Right lung (tissue), 10 donors: ENCODE data around the gene FZD10. TPM values are rescaled to one million over a fixed set of nuclear protein-coding genes. Genes with fewer than 3 reads are reported as not detected.
A peak's percentile ranks its signal among the peaks of the same experiment; 100 is the strongest.

Experiments used
- DNase-seq, 2 donors: peaks; one replicate each; pipeline ENCODE4 v3.0.0-alpha.2; 2013
- long read RNA-seq, 8 donors: transcript quantifications; one replicate each; lab custom pipeline, GENCODE V29; 2026
- polyA plus RNA-seq, 5 donors: library from polyadenylated mRNA; unstranded; fragments of 120-200 nt; gene quantifications; one replicate each; pipeline versions ENCODE4 v1.2.1 to v1.2.3, GENCODE V29; 2013; ENCODE audit warnings: inconsistent platforms in 1 of 5, low replicate concordance in 1 of 5; ENCODE audit not compliant: insufficient read length in 5 of 5, insufficient read depth in 1 of 5

Gene FZD10, protein sequence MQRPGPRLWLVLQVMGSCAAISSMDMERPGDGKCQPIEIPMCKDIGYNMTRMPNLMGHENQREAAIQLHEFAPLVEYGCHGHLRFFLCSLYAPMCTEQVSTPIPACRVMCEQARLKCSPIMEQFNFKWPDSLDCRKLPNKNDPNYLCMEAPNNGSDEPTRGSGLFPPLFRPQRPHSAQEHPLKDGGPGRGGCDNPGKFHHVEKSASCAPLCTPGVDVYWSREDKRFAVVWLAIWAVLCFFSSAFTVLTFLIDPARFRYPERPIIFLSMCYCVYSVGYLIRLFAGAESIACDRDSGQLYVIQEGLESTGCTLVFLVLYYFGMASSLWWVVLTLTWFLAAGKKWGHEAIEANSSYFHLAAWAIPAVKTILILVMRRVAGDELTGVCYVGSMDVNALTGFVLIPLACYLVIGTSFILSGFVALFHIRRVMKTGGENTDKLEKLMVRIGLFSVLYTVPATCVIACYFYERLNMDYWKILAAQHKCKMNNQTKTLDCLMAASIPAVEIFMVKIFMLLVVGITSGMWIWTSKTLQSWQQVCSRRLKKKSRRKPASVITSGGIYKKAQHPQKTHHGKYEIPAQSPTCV
- 1 to 10 TPM in 1 of 5 donors, under 1 TPM in 4; 0.39 to 1.4 (median 0.84) TPM for polyA plus RNA-seq
- long read RNA-seq, donor 1, transcript FZD10-202 (1 exons, 3,282 nt): major isoform, 6 of 6 reads
- long read RNA-seq, donor 1, partial matches to known transcripts: 0 of 6 reads
- long read RNA-seq, donor 1, other reads (novel, unspliced or antisense): 0 of 6 reads
- long read RNA-seq, donor 2, partial matches to known transcripts: 0 of 1 reads
- long read RNA-seq, donor 2, other reads (novel, unspliced or antisense): 0 of 1 reads
- long read RNA-seq, donor 3, partial matches to known transcripts: 0 of 2 reads
- long read RNA-seq, donor 3, other reads (novel, unspliced or antisense): 0 of 2 reads
- long read RNA-seq, donor 4: 0 reads
- long read RNA-seq, donor 5, partial matches to known transcripts: 0 of 2 reads
- long read RNA-seq, donor 5, other reads (novel, unspliced or antisense): 0 of 2 reads
- long read RNA-seq, donor 6, transcript FZD10-202 (1 exons, 3,282 nt): major isoform, 5 of 5 reads
- long read RNA-seq, donor 6, partial matches to known transcripts: 0 of 5 reads
- long read RNA-seq, donor 6, other reads (novel, unspliced or antisense): 0 of 5 reads
- long read RNA-seq, donor 7: 0 reads
- long read RNA-seq, donor 8, partial matches to known transcripts: 0 of 2 reads
- long read RNA-seq, donor 8, other reads (novel, unspliced or antisense): 0 of 2 reads

DNA sequence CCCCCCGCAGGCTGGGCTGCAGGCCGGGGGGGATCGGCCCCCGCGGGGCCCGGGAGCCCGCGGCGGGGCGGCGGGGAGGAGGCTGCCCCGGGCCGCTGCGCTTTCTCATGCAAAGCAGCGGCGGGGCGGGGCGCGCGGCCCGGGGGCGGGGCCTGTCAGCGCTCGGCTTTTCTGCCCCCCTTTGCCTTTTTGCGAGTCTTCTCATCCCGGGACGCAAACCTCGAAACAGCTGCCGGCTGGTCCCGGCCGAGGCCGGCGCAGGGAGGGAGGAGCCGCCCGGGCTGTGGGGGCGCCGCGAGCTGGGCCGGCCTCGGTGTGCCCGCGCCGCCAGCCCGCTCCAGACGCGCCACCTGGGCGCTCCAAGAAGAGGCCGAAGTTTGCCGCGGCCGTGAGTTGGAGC lies at the start of gene FZD10:
TSS of gene FZD10 (plus strand) at position 198 of the 400 bp plus-strand sequence. CDS start 479 bp downstream, outside the sequence.
- peak; percentile 36 to 48 for DNase-seq

DNA sequence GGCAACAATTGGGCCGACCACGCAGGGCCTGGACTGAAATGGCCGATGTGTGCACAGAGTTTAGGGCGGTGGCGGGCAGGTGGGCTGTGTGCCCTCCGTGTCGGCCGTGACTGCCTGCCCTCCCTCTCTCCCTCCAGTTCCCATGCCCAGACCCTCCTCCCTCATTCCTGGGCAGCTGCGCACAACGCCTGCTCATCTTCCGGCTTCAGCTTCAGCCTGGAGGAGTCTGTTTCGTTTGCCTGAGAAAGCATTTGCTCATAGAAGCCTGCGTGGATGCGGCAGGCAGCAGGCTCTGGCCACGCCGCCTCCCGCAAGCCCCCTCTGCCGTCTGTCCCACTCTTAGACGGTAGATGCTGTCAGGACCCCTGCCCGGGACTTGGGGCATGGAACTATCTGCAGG lies 47.3 kb upstream of the FZD10 start:
- no peak for DNase-seq

DNA sequence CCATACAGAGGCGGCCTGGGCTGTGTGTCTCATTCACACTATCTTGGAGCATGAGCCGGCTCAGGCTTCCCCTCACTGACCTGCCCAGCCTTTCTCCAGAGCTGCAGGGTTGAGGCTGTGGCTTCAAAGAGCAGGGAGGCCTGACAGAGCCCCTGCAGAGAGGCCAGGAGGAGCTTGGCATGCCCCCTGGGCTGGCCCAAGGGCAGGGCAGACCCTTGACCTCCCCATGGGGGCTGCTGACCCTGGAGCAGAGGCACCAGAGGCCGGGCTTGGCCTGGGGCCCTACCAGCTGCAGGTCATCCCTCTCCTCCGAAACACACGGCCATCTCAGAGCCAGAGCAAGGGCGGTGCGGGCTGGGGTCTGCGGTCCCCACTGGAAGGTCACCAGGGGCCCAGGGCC lies 46.6 kb upstream of the FZD10 start:
- no peak for DNase-seq

DNA sequence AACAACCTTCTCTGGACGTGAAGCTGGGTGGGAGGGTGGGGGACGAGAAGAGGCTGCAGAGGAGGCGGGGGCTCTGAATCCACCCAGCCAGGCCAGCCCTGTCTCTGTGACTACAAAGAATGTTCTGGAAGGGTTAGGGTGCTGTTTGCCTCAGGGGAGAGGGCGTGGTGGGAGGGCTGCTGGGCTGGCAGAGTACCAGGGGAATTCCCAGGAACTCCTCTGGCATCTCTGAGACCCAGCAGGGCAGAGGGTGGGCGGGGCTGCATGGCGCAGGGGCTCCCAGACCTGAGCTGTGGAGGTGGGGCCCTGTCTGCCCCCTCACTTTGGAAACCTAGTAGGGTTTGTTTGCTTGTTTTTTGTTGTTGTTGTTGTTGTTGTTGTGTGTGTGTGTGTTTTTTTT lies 45.5 kb upstream of the FZD10 start:
- no peak for DNase-seq

DNA sequence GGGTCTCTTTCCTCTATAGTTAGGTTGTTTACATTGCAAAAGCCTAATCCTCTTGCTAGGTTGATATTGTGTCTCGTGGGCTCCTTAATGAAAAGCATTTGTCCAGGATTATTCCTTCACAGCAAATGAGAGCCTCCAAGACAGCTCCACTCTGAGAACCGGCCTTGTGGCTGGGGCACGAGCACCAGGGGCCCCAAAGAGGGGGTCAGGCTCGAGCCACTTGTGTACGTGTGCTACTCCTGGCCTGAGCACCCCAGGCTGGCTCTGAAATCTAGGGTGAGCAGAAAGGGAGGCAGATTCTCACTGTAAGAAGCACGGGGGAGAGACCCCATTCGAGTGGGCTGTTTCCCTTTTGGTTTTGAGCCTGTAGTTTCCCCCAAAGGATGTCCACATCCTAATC lies 45.0 kb upstream of the FZD10 start:
- DNase-seq: no peak

DNA sequence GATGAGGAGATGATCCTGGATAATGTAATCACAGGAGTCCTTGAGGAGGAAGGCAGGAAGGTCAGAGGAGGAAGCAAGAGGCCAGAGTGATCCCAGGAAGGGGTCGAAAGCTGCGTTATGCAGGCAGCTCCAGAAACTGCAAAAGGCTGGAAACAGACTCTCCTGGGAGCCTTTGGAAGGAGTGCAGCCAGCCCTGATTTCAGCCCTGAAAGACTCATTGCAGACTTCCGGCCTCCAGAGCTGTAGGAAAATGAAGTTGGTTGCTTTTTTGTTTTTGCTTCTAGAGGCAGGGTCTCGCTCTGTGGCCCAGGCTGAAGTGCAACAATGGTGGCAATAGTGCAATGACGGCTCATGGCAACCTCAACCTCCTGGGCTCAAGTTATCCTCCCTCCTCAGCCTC lies 44.6 kb upstream of the FZD10 start:
- no peak for DNase-seq

DNA sequence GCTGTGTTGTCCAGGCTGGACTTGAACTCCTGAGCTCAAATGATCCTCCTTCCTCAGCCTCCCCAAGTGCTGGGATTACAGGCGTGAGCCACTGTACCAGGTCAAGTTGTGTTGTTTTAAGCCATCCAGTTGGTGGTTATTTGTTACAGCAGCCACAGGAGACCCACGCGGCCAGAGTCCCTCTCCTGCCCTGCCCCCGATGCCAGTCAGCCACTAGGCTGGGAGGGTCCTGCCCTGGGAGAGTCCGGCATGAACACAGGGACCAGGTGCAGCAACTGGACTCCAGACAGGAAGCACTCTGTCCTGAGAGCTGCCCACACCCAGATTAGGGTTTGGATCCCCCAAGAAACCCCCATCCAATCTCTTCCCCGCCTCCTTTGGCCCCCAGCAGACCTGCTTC lies 44.1 kb upstream of the FZD10 start:
- DNase-seq: no peak

DNA sequence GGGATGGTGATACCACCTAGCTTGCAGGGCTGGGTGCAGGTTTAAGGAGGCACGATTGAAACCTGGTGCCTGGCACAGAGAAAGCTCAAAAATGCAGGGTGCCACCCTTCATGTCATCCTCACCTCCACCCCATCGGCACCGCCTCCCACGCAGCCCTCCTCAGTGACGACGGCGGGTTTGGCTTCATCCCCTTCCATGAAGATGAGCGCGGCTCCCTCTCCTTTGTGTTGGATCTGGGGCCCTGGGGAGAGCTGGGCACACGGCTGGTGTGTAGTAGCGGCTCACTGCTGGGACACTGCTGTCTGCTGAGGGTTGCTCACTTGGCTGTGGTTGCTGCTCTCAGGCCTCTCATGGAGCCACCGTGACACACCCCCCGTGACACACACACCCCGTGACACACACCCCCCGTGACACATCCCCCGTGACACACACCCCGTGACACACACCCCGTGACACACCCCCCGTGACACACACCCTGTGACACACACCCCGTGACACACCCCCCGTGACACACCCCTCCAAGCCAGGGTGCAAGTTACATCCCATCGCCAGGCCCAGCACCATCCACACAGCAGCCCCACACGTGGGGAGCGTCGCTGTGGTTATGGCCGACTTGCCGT lies 42.9 kb upstream of the FZD10 start:
- no peak for DNase-seq

DNA sequence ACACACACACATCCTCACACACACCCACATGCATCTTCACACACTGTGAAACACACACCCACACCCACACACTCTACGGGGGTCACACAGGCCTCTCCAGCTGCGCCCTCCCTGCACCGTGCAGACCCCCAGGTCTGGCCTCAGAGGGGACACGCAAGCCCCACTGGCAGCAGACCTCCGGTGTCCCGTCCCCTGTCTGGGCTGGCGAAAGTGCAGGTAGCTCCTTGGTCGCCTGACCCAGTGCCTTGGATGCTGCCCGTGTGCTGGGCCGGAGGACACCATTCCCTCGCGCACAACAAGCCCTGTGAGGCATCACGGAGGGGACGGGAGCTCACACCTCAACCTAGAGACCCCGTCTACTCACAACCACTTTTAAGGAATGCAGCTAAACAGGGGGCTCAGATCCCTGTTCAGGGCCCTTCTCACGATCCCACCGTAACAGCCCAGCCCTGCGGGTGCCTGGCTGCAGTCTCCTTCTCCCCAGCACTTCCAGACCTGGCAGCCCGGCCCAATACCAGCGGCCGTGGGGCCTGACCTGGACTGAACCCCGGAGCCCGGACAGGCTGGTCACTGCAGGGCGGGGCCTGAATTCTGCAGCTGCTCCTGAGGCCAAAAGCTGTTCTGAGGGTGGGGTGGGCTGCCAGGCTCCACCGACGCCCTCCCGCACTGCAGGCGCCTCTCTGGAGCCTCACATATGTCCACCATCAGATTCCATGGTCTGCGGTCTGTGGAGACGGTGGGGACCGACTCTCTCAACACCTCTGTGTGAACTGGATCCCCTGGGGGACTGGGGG lies 42.1 kb upstream of the FZD10 start:
- no peak for DNase-seq

DNA sequence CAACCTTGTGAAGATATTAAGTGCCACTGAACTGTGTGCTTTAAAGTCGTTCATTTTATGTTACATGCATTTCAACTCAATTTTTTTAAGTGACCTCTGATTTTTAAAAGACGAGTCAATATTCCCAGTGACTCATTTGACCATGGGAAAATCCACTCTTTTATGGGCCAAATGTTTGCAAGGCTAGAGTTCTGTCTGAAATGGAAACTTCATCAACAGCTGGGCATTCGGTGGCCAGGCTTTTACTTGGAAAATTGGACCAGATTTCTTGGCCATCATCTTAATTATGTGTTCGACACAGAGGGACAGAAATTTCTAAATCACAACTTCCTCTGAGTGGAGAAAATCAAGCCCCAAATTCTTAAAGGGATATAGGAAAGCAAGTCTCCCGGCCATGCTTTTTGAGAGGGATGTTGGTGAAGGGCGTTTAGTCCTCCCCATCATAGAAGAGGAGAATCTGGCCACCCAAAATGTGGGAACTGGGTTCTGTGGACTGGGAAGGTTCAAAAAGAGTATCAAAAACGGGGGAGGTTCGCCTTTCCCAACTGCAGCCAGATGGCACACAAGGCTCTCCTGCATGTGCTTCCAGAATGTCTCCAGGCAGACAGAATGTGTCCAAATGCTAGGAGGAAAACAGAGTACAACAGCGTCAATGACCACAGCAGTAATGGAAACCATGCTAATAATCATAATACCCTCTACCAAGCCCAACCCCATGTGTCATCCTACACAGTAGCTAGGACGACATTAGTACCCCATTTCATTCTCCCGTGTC lies 40.9 kb upstream of the FZD10 start:
- DNase-seq: no peak

DNA sequence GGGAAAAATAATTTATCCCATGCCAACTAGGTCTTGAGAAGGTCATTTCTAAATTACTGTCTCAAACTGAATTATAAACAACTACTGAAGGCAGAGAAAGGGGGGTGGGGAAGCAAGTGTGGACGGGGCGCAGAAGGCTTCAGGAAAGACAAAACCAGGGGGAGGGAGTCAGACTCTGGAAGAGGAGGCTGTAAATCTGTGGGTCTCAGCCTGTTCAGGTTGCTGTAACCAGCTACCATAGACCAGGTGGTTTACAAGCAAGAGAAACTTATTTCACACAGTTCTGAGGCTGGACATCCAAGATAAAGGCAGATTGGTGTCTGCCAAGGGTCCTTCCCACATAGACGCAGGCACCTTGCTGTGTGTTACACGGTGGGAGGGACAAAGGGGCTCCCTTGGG lies 39.9 kb upstream of the FZD10 start:
- no peak for DNase-seq

DNA sequence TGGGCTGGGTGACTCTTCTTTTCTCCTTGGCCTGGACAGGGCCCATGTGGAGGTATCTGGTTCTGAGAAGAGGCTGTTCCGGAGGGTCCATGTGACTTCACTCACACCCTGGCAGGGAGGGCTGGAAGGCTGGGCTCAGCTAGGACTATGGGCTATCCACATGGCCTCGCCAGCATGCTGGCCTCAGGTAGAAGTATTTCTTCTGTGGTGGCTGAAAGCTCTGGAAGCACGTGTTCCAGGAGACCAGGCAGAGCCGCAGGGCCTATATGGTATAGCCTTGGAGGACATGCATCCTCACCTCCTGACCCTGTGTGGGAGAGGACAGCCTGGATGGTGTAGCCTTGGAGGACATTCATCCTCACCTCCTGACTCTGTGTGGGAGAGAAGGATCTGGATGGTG lies 38.2 kb upstream of the FZD10 start:
- DNase-seq: no peak

DNA sequence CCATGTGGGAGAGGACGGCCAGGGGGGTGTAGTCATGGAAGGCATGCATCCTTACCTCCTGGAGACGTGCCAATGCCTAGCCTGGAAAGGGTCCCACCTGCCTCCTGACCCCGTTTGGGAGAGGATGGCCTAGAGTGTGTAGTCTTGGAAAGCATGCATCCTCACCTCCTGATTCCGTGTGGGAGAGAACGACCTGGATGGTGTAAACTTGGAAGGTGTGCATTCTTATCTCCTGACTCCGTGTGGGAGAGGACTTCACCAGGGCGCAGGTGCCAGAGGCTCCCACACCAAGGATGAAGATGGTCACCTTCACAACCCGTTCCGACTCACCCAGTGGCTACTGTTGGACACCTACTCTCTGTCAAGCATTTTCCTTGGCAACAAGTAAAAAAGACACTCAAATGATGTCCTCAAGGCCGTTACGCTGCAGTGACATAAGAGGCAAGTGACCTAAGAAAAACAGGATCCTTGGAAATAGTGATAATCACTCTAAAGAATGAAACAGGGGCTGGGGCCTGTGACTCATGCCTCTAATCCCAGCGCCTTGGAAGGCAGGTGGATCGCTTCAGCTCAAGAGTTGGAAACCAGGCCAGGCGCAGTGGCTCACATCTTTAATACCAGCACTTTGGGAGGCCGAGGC lies 37.5 kb upstream of the FZD10 start:
- DNase-seq: no peak

DNA sequence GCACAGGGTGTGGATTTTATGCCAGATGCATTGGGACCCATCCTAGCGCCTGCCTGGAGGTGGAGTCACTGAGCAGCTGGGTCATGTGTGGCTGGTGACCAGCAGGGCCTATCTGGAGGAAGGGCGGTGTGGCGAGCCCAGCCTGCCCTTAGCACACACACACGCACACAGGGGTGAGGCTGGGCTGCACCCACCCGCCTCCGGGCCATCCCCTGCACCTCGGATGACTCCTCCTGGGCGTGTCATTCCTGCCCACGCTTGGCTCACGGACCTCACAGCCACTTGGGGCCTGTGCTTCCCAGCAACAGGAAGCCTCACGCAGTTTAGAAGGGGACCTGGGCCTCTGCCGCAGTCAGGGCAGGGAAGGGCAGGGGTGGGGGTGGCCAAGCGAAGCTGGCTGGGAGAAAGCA lies 36.2 kb upstream of the FZD10 start:
- no peak for DNase-seq

DNA sequence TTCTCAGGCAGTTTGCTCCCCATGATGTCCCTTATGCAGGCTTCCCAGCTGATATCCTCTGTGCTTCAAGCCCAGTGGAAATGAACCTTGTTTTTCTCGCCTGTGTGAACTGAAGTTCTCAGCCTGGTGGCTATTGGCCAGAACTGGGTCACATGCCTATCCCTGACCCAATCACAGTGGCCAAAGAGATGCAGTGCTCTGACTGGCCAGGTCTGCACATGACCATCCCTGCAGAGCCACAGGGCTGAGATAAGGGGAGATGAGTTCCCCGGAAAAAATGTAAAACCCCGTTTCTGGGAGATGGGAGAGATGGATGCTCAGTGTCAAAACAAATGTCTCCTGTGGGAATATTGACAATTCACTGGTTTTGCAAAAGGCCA lies 34.7 kb upstream of the FZD10 start:
- no peak for DNase-seq

DNA sequence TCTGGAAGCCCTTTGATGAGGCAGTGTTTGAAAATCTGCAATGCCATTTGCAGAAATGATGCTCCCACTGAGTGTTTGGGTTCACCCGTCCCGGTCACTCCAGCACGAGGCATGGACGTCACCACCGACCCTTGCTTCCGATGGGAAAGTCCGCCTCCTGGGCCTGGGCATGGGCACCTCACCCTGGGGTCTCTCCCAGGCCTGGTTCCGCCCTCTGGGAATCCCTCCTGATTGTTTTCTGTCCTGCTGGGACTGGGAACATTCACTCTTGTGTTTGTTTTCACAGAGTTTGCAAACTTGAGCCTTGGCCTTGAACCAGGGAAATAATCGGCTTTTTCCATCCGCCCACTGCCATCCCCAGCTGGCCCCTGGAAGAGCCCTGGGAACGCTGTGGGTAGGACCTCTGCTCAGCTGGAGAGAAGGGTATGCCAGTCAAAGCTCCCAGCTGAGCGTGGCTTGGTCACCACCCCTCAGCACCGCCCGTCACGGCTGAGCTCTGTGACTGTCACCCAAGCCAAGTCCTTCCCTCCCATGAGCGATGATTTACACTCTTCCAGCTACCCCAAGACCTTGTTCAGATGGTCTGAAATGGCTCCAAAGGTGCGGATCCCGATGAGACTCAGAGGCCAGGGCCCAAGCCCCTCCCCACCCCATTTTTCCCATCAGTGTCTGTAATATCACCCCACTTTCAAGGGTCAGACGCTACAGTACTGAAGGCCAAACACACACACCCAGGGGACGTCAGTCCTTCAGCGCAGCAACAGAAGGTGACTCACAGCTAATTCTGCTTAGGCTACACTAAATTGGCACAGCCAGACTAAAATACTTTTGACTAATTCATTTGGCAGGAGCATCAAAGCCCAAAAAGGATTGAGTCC lies 34.1 kb upstream of the FZD10 start:
- DNase-seq: peak; percentile 53 to 66

DNA sequence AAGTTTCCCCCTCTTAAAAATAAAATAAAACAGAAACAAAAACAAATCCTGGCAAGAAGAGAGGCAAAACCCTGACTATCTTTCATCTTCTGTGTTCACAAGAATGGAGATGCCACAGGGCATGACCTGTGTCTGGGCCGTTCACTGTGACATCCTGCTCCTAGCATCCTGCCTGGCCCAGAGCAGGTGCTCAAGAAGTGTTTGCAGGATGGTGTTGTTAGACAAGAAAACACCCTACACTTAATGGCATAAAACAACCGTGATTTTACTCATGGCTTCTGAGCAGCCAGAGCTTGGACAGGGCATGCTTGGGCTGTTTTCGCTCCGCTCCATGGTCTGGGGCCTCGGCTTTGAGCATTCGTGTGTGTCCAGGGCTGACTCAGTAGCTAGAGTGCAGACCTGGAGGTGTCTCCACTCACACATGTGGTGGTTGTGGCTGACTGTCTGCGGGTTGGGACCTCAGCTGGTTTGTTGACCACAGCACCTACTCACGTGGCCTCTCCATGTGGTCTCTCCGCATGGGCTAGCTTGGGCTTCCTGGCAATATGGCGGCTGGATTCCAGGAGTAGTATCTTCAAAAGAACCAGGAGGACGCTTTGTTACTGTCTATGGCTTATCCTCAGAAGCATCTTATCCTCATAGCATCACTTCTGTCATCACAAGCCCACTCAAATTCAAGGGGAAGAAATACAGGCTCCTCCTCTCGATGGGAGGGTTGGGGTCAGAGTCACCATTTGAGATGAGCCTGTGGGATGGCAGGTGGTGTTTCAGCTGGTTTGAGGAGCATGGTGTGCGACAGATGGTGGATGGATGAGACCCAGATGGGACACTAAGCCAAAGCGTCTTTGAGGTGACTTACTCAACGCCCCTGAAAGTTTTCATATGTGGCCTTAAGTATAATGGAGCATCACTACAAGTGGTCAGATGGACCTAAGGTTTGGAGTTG lies 33.2 kb upstream of the FZD10 start:
- no peak for DNase-seq
